Hepatocyte (in vitro differentiated cells): ENCODE measurements around the gene JUND.

ENCODE experiments used
- CTCF ChIP-seq: fragments of 200-600 bp; sonication (generic); IDR thresholded peaks from 2 replicates; pipeline ENCODE4 v1.5.1; 2016; ENCODE audit warnings: antibody characterized with exemption, mild to moderate bottlenecking; ENCODE audit not compliant: poor library complexity
- EZH2 ChIP-seq: fragments of 200-600 bp; sonication (generic); IDR thresholded peaks from 2 replicates; pipeline ENCODE4 v1.6.1; 2016; ENCODE audit warnings: antibody characterized with exemption, mild to moderate bottlenecking, borderline replicate concordance

- TF ChIP-seq CTCF (no peak), EZH2 (no peak)
Observed at GRCh38 chr19:18245297-18245696, 36.1 kb downstream of the JUND start.
